ENCODE measurements around the gene ERC1.
"Not testable (repeated sequence)": the region's sequence is repeated elsewhere in the genome, so short reads cannot be mapped to it uniquely, and the experiment has no call there.

The ERC1 gene

DNA sequence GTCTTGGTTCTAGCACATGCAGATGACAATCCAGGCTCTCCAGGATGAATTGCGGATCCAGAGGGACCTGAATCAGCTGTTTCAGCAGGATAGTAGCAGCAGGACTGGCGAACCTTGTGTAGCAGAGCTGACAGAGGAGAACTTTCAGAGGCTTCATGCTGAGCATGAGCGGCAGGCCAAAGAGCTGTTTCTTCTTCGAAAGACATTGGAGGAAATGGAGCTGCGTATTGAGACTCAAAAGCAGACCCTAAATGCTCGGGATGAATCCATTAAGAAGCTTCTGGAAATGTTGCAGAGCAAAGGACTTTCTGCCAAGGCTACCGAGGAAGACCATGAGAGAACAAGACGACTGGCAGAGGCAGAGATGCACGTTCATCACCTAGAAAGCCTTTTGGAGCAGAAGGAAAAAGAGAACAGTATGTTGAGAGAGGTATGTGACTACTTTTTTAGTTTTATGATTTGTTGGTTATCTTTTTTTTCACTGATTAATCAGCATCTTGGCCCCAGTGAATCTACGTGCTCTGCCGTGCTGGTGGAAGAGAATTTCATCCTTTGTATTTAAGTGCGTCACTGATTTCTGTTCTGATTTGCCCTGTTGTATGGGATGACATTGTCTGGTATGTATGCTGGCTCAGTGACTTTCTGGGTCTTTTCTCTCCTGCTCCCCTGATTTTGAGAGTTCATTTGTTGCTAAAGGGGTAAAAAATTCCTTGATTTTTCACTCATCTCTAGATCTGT is 92.3 kb downstream of the ERC1 start:
- no peak for DNase-seq

DNA sequence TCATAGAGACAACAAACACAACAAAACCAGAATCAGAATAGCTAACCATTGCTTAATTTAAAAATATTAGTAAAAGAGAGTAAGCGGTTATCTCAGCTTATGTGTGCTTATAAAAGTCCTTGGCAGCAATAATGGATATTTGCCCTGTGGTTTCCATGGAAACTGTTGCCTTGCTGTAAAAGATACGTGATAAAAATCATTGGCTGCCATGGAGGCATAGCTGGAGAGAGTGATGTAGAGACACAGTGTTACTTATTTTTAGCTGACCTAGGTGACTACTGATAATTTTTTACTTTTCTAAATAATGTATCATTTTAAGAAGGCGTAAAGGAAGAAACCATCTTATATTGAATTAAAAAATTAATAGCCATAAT is 92.9 kb downstream of the ERC1 start:
- DNase-seq = no peak

DNA sequence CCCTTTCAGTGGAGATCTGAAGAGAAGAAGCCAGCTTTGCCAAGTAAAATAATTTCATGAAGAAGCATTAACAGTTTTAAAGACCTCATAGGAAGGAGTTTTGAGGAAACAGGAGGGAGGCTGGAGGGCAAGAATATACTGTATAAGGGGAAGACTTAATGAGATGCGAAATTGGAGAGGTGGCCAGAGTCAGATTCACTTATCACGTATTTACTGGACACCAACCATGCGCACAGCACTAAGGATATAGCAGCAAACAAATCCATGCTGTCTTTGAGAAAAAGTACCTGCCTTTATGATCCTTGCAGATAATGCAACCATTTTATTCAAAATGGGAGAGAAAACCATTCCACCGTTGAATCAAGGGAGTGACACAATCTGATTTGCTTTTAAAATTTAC is 100.3 kb downstream of the ERC1 start:
- DNase-seq = no peak

DNA sequence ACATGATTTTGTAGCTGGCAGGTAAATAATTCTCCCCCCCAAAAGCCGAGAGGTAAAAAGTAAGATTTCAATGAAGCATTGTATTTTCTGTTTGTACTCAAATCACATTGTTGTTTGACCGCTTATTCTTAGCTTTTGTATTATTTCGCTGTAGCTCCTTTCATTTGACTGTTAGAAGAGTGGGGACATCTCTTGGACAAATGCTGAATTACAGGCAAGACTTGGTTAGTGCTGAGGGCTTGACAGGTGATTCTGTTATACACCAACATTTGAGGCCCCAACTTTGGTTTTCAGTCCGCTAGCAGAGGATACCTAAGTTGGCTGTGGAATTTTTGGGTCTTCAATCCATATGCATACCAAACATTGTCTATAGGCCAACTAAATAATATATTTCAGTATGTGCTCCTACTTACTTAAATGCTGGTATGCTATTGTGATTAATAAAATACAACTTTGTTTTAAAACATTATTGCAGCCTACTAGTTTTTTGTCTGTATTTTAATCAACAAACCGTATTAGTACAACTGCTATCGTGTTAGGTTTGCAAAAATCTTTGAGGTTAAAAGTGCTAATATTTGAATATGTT is 102.2 kb downstream of the ERC1 start:
- DNase-seq = no peak

DNA sequence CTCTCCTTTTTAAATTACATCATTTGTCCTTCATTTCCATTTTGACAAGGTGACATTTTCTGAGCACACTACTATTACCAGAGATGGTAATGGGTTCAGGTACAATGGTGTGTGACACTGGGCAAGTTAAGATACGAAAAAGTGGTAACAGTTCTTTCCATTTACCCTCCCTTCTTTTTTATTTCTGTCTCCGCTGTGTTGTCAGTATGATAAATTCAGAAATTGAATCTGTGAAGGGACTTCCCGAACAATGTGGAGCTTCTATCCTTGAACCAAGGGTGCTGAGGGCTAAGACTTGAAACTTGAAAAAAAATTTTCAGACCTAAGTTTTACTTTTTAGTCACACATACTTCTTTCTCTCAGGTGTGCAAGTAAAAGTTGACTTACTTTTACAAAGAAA is 103.7 kb downstream of the ERC1 start:
- DNase-seq = no peak

DNA sequence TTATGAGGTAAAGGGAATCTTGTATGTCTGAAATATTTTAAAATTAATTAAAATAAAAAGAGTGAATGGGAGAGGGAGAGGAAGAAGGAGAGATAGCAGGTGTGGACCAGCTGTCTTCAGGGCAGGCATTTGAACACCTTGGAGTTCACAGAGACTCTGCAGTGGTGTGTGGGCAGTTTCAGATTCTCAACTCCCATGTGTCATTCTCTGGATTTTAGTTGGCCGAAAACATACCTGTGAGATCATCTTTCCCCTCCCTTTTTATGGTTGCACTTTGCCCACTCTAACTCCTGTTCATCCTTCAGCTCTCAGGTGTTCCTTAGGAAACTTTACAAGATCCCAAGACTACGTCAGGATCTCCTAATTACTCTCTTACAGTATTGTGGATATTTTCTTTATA is 108.1 kb downstream of the ERC1 start:
- no peak for DNase-seq

DNA sequence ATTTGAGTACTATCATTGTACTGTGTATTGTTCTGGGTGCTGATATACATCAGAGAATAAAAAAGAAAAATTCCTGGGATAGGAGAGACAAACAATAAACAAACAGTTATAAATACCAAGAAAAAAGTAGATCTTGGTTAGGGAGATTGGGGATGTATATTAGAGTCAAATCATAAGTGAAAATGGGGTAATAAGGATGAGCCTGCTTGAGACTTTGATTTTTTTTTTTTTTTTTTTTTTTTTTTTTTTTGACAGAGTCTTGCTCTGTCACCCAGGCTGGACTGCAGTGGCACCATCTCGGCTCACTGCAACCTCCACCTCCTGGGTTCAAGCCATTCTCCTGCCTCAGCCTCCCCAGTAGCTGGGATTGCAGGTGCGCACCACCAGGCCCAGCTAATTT is 108.6 kb downstream of the ERC1 start:
- DNase-seq = not testable (repeated sequence)

DNA sequence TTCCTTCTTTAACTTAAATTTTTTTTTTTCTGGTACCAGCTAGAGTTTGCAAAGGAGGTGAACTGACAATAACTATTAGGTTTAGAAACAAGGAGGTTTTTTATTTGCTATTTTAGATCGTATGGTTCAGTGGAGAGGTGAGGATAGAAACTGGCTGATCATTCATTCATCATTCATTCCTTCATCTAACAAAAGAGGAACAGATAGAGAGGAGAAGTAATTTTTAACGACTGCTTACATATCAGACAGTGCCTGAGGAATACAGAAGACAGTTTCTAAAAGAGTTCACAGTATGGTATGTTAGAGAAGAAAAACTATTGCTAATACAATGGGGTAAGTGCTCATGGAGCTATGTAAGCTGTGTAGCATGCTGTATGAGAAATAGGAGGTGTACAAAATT is 111.1 kb downstream of the ERC1 start:
- DNase-seq = no peak

DNA sequence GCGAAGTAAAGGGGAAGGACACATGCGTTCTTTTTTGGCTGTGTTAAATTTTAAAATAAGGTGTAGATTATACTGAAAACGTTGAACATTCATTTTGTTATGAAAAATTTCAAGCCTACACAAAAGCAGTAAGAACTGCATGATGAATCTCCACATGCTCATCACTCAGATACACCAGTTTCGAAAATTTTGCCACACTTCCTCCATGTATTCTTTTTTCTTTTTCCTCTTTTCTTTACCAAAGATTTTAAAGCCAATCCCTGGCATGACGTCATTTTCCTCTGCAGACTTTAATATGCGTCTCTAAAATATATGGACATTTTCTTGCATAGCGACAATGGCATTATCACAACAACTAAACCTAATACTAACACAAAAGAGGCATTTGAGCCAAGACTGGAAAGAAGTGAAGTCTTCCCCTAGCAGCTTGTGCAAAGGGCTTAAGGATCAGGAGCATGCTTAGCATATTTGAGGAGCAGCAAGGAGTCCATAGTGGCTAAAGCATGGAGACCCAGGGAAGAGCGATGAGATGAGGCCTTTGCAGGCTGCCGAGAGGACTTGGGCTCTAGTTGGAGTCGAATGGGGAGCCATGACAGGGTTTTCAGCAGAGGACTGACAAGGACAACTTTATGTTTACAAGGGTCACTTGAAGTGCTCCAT is 111.9 kb downstream of the ERC1 start:
- no peak for DNase-seq

DNA sequence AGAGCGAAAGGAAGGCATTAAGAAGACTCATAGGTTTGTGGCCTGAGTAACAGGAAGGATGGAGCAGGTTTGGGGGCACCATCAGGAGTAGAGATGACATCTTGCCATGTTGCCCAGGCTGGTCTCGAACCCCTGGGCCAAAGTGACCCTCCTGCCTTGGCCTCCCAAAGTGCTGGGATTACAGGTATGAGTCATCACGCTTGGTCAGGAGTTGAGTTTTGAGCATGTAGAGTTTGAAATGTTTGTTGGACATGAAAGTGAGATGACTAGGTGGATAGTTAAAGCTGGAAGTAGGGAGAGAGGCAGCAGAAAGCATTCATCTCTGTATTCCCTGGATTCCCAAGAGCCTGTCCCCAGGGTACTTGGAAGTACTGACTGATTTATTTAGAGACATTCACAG is 112.6 kb downstream of the ERC1 start:
- DNase-seq = no peak

DNA sequence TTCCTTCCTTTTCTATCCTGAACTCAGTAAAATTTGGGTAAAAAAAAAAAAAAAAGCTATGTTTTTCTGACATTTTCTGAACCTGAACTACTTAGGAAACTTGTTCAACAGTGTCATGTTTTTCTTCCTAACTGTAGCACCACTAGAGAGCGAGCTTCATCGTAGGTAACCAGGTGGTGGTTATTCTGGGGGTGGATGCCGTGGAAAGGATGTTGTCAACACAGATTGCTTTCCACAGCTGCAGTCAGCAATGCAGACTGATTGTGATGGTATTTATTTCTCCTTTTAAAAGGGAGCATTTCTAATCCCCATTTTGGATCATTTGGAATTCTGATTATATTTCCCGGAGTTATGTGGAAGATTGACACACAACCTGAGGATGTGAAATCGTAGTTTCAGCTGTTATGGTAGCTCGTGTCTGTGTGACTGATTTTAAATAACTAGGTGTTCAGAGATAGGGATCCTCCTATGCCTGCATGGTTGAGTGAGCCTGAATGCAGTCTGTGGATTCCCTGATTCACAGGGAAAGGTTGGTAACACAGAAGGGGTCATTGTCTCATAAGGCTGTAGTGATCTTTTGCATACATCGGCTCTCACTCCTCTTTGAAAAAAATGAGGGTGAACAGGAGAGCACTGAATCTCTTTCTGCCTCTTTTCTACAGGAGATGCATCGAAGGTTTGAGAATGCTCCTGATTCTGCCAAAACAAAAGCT is 113.2 kb downstream of the ERC1 start:
- no peak for DNase-seq

DNA sequence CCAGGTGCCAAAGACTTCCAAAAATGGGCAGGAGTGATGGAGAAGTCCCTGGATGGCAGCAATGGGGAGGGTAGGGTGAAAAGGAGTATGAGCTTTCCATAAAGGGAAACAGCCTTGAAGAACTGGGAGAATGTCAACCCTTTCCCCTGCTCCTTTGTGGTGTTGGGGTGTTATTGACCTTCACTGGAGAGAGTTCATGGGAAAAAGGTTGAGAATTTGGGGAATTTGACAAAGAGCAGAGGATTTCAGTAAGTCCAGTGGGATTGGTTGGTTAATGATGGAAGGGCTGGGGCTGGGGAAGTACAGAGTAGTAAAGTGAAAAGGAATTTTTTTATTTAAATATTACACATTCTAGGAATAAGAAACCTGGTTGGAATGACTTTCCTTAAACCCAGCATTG is 116.6 kb downstream of the ERC1 start:
- DNase-seq = no peak

DNA sequence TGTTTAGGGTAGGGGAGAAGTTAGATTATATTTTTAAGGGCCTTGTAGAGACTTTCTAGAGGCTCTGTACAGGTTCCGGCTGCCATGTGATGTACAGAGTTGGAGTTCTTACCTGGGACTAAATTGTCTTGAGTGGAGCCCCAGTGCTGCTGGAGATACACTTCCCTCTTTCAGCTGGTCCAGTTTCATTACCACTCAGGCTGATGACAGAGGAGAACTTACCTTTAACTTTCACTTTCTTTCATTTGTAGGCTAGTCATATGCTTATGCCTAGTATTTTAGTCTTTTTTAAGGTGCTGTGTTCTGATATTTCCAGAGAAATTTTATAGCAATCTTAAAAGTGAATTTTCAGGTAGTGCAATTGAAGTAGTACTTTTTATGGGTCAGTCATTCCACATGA is 117.3 kb downstream of the ERC1 start:
- DNase-seq = no peak

DNA sequence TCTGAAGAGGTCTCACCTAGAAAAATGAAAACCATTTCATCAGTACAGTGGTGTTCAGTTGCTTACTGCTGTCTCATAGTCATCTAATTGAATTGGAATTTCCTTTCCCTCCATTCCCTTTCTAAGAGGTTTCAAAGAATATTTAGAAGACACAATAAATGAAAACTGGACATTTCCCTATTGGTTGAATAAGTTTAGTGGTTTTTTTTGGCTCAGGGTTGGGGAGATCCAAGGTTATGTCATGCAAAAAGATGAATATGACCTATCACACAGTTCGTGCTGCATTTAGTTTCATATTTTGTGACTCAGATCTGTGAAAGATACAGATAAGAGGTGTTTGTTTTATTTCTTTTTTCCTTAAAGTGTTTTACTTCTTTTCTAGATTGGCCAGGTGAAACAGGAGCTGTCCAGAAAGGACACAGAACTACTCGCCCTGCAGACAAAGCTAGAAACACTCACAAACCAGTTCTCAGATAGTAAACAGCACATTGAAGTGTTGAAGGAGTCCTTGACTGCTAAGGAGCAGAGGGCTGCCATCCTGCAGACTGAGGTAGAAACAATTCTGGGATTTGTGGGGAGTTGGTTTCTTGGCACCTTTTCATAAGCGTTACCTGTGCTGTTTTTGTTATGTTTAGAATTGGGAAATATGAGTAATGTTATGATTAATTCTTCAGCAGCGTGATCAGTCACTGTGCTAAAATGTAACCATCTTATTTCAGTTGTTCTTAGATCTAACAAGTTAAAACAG is 124.6 kb downstream of the ERC1 start:
- no peak for DNase-seq

DNA sequence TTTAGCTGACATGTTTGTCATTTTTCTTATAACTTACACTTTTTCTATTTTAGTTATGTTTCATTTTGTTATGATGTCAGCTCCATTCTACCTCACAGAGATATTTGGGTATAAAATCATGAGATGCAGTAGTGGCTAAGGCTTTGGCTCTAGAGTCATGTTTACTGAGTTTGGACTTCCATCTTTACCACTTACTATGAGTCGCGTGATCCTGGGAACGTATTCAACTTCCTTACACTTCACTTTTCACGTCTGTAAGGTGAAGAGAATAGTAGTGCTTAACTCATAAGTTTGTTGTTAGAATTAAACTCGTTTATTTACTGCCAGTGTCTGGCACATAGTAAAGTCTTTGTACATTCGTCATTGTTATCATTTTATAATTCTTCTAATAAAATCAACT is 126.3 kb downstream of the ERC1 start:
- DNase-seq = no peak

DNA sequence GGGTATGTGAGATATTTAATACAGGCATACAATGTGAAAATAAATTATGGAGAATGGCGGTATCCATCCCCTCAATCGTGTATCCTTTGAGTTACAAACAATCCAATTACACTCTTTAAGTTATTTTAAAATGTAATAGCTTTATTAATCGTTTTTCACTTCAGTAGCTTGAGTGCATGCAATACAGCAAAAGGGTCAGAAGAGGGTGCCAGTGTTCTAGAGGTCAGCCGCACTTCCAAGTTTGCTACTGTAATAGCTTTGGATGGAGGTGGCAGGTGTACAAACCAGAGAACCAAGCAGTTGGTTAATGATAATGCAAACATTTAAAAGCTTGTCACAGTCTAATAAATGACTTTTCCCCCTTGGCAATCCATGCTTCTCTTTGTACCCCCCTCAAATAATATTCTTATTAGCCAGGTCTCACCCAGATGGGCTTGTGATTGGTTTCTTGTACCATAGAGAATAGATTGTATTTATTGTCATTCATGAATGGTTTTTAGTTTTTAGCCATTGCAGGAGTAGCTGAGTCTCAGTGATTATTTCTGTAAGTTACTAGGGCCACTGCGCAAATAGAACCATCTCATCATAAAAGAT is 127.0 kb downstream of the ERC1 start:
- DNase-seq = peak; percentile 81

DNA sequence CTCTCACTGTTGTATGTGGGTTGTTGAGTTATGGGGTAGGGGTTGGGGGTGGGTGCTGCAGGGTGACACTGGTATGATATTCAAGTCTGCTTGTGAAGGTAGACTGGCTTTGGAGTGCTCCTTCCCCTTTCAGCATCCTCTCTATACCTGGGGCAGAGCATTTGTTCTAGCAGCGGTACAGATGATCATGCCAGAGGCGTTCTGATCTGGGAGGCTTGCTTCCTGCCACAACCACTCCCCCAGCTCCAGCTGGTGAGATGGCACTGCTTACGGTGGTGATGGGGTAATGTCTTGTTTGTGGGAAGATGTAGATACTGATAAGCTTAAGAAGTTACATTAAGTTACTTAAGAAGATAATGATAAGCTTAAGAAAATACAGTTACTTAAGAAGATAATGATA is 131.8 kb downstream of the ERC1 start:
- no peak for DNase-seq

DNA sequence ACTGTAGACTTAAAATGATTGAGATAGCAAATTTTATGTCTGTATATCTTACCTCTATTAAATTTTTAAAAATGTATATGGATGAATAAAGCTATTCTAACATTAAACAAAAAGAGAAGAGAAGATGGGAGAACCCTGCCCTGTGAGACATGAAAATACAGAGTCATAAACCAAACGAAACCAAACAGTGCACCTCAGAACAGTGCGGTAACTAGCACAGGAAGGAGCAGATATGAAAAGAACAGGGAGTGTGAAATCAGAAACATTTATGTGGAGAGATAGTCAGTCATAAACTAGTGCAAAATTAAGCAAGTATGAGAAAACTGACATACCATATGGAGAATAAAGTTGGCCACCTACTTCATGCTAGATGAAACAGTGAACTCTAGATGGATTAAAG is 135.1 kb downstream of the ERC1 start:
- DNase-seq = no peak

DNA sequence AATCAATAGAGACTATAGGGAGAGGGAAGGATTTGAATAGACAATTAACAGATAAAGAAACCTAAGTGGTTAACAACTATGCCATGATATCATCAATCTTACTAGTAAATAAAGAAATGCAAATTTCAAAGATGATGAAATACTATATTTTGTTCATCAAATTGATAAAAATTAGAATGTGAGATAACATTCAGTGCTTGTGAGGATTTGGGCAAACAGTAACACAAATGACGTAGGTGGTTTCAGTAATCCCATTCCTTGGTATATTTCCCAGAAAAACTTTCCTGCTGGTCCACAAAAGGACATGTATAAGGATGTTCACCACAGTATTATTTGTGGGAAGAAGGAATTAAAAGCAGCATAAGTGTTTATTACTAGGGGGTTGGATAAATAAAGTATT is 136.0 kb downstream of the ERC1 start:
- no peak for DNase-seq

DNA sequence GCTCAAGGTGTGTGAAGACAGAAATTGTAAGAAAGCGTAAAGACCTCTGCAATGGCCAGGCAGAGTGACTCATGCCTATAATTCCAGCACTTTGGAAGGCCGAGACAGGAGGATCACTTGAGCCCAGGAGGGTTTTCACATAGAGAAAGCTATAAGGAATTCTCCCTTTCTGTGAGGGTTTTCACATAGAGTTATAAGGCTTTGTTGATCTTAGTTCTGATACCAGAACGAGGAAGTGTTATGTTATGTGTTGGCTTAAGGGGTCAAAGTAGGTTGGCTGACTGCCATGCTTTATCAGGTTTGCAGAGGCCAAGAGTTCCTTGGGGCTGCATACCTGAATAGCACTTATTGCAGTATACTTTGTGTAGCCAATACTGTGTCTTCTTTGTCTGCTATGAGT is 139.1 kb downstream of the ERC1 start:
- no peak for DNase-seq

DNA sequence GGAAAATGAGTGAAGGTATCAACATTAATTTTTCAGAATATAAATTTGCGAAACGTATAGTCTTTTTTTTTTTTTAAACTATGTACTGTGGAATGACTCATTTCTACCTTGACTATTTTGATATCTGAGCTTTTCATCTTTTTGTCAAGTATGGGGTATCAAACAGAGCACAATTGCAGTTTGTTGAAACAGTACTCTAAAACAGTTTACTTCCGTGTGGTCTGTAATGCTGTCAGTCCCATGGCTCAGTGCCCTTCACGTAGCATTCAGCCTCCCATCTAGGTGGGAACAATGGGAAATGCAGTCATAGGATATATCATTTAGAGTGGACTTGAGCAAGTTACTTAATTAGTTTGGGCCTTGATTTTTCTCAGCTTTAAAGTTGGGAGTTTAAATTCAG is 139.5 kb downstream of the ERC1 start:
- no peak for DNase-seq

DNA sequence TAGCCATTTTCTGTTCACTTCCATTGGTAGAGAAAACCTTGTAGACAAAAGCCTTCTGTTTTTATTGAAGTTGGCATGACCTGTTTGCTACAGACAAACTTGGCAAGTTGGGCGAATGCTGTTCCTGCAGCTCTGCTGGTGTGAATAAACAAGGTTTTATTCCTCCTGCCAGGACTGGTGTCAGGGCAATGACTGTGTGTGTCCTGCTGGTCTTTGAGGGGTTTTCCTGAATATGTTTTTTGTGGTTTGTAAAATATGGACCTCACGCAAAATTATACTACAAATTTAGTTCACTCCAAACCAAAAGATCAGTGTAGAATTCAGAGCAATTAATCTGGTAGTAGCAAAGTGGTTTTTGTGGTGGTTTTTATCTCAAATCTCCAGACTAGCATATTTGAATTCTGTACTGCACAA is 140.8 kb downstream of the ERC1 start:
- DNase-seq = no peak

DNA sequence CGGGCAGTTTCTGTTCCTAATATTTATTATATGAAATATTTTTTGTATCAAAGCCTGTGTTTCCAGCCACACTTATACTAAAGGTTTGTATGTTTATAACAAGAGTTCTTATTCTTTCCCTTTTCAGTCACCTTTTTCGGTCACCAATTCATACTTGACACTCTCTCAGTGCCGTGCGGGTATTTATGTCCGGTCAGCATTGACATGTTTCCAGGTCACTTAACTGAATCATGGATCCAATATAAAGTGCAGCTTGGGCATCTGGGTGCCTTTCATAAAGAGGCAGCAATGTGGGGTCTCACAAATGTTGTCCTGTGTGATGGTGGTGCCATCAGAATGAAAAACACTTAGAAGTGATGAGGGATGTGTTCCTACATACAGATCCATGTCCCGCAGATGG is 141.3 kb downstream of the ERC1 start:
- DNase-seq = no peak
